GM19372 (cell line): ENCODE measurements around the gene FRMPD3.
"Not testable (repeated sequence)": the region's sequence is repeated elsewhere in the genome, so short reads cannot be mapped to it uniquely, and the experiment has no call there.

Experiments
- ATAC-seq: cut with Tn5 transposase; IDR thresholded peaks from one replicate; pipeline ENCODE4 v1.9.1; 2021; ENCODE audit warnings: mild to moderate bottlenecking, low read depth, moderate library complexity; ENCODE audit not compliant: unreplicated experiment

The FRMPD3 gene

DNA sequence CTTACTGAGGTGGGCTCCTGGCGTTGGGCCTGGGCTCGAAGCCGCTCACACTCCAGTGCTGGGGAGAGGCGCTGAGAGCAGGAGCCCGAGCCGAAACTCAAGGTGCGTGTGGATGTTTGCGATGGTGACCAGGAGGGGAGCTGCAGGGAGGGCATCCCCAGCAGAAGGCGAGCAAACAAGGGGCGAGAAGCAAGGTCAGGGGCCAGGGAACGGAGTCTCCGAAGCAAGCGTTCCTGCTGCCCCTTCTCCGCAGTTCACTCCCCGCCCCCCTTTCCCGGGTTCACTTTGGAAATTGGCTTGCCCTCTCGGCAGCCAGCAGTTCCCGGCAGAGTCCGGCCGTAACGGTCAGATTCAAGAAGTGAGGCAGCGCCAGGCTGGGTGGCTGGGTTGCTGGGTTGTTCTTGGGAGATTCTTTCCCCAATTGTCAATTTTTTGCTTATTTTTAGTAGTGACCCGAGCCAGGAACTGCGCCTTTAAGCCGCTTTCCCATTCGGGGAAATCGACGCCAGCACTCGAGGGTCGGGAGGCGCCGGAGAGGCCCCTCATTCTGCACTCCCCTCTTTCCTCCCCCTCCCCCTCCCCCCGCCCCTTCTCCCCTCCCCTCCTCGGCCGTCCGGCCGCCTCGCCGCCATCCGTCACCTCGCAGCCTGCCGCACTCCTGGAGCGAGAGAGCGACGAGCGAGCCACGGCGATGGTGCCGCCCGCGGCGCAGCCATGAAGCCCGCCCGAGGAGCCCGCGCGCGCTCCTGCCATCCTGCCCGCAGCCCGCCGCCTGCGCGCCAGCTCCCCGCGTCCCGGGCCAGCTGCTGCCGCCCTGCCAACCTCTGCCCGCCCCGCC lies at the start of gene FRMPD3:
Gene FRMPD3, plus strand, starts transcription at position 655 of the 838 bp plus-strand sequence. CDS start 76,937 bp downstream, outside the sequence.
- ATAC-seq, result no peak

- no peak for ATAC-seq
These were observed 28.9 kb upstream of the FRMPD3 start for GRCh38 chrX:107420571-107420970.

- no peak for ATAC-seq
These were observed 28.1 kb upstream of the FRMPD3 start for GRCh38 chrX:107421337-107421861.

- no peak for ATAC-seq
These were observed 20.4 kb upstream of the FRMPD3 start for GRCh38 chrX:107429090-107429489.

GRCh38 chrX:107440187-107440586 lies 9.3 kb upstream of the FRMPD3 start:
- no peak for ATAC-seq

- no peak for ATAC-seq
These were observed 8.8 kb upstream of the FRMPD3 start for GRCh38 chrX:107440692-107441091.

GRCh38 chrX:107442914-107443527 lies 6.4 kb upstream of the FRMPD3 start:
- no peak for ATAC-seq

- no peak for ATAC-seq
These were observed 4.3 kb upstream of the FRMPD3 start for GRCh38 chrX:107445146-107445545.

- ATAC-seq, result no peak
These were observed 3.8 kb upstream of the FRMPD3 start for GRCh38 chrX:107445631-107446030.

GRCh38 chrX:107447642-107448041 lies 1.8 kb upstream of the FRMPD3 start:
- no peak for ATAC-seq

DNA sequence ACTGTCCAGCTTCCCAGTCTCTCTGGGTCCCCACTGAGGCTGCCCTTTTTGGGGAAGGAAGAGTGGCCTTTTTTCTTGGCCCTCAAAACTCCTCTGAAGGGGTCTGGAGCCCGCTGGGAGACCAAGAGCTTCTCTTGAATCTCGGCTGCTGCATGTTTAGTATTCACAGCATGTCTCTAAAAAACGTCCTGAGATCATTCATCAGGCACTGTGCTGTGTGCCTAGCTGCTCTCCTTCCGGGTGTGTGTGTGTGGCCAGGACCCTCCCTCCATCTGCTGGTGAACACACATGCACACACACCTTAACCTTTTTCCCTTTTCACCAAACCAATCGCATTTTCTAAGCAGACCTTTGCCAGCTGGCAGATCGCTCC lies 841 bp upstream of the FRMPD3 start:
- ATAC-seq, result no peak

GRCh38 chrX:107450823-107451509 lies 1.5 kb downstream of the FRMPD3 start:
- no peak for ATAC-seq

DNA sequence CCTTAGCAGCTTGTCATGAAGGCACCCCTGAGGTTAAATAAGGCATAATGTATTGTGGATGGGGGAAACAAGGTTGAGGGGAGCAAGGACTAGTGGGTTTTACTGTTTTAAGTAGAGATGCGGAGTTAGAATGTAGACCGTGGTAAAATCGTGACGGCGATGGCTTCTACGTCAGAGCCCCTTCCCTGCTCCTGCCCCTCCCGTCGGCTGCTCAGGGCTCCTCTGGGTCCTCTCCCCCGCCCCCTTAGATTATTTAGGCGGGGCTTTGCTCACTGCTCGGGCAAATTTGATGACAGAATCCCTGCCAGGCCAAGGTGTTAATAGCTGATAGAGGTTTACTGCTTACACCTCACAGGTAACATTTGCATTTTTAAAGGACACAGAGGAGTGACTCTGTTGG lies 2.3 kb downstream of the FRMPD3 start:
- no peak for ATAC-seq

GRCh38 chrX:107452581-107452980 lies 3.1 kb downstream of the FRMPD3 start:
- ATAC-seq, result no peak

GRCh38 chrX:107454302-107454701 lies 4.8 kb downstream of the FRMPD3 start:
- no peak for ATAC-seq

DNA sequence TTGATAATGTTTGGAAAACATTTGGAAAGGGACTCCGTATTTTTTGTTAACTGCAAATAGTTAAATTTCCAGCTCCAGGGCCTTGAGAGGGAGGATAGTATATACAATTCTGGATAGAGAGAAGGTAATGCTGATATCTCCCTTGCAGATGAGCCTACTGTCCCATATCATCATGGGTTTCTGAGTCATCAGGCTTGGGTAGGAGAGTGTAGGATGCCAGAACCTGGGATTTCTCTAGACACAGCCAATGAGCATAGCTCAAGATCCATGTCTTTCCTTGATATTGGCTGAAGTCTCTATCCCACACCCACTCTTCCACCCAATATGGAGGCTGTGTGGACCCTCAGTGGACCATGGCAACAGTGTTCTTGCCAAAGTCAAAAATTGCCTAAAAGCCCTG lies 7.8 kb downstream of the FRMPD3 start:
- no peak for ATAC-seq

DNA sequence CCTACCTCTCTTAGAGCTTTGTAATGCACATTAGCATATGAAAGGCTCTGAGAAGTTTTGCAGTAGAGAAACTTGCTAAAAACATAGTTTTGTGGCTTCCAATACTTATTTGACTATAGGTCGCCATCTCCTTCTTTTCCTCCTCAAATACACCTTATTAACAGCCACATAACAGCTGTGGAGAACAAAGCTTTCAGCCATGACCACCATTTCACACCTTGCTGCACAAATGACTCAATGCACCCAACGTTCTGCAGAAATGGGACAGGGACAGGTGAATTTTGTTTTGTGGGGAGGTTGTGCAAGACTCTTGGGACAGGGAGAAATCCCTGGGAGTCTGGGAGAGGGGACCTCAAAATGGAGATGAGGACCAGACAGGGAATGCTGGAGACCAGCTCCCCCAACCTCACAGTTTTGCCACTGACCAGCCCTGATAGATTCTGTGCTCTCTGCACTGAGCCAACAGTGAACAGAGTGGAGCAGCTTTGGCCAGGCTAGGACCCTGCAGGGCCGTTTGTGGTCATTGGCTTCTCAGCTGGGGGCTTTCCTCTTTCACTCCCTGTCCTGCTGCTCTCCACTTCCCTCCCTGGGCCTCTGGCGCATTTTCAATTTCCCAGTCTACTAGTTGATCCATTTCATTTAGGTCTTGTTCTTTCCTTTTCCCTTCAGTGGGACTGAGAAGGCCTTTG lies 16.6 kb downstream of the FRMPD3 start:
- no peak for ATAC-seq

- no peak for ATAC-seq
These were observed 17.8 kb downstream of the FRMPD3 start for GRCh38 chrX:107467271-107467670.

- no peak for ATAC-seq
These were observed 20.7 kb downstream of the FRMPD3 start for GRCh38 chrX:107470198-107470597.

GRCh38 chrX:107470971-107471370 lies 21.5 kb downstream of the FRMPD3 start:
- ATAC-seq, result no peak

GRCh38 chrX:107471420-107471819 lies 22.0 kb downstream of the FRMPD3 start:
- not testable (repeated sequence) for ATAC-seq
